Fibroblast of skin of left quadriceps (primary cell): ENCODE results near the gene MTMR3.

Experiments
- DNase-seq, 2 experiments: peaks; one replicate each; pipeline ENCODE4 v3.0.0-alpha.2; 2013; ENCODE audit warnings: low read depth in 2 of 2

The MTMR3 gene

DNA sequence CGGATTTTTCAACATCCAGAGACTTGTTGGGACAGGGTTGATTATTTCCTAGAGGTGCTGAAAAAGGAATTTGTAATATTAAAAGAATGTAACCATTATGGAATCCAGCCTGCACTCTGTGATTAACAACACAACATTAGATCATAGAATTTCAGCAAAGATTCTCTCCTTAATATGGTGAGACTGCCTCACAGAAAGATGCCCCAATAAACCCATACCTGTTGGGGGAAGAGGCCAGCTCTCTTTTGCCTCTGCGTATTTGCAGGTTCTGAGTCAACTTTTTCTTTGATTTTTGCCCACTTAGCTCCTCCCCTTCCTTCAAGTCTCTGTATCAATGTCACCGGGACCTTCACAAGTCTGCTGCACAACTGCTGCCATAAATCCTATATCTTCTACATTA, 12.4 kb upstream of the MTMR3 start:
- no peak for DNase-seq

GRCh38 chr22:29871684-29872083, 11.3 kb upstream of the MTMR3 start:
- no peak for DNase-seq

DNA sequence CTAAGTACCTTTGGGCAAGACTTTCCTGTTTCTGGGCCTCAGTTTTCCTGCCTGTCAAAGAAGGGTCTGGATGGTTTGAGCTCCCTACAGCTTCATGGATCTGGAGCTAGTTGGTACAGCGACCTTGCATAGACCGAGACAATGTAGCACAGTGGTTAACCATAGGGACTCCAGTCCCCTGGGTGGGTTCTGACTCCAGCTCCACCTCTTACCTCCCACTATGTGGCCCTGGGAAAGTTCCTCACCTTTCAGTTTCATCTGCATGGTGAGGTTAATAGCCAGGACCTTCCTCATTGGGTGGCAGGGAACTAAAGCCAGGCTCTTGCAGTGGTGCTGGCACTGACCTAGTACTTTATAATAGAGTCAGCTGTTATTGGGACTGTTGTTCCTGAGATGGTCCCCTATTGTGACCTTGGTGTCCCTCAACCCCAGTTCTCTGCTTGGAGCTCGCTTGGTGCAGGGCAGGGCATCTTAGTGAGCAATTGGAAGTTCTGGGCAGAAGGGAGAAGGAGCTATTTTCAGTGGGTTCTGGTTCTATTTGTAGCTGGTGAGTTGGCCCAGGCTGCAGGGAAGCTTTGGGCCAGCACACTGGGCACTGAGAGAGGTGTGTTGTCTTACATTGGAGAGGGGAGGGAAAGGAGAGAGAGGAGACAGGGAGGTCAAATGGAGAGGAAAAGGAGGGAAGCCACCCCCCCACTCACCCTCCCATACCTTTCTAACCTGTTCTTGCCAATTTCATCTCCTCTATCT, 10.7 kb upstream of the MTMR3 start:
- no peak for DNase-seq

GRCh38 chr22:29872989-29873388, 10.0 kb upstream of the MTMR3 start:
- DNase-seq = no peak

GRCh38 chr22:29873943-29874342, 9.0 kb upstream of the MTMR3 start:
- no peak for DNase-seq

GRCh38 chr22:29877620-29878019, 5.4 kb upstream of the MTMR3 start:
- DNase-seq = no peak

GRCh38 chr22:29879753-29880152, 3.2 kb upstream of the MTMR3 start:
- no peak for DNase-seq

- no peak for DNase-seq
These were observed 294 bp upstream of the MTMR3 start for GRCh38 chr22:29882716-29883044.

DNA sequence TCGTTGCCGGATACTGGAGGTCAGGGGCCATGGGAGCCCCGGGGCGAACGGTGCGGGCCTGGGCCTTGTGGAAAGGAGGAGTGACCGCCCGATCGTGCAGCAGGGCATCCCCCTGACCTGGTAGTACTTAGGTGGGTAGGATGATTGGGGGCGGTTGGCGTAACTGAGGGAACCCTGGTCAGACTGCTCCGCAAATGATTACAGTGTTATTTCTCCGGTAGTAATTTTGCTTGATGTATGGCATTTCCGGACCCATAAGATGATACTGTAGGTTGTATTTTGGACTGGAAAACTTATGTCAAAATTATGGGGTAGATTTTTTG, 762 bp downstream of the MTMR3 start:
- no peak for DNase-seq

GRCh38 chr22:29885610-29886009, 2.6 kb downstream of the MTMR3 start:
- no peak for DNase-seq

DNA sequence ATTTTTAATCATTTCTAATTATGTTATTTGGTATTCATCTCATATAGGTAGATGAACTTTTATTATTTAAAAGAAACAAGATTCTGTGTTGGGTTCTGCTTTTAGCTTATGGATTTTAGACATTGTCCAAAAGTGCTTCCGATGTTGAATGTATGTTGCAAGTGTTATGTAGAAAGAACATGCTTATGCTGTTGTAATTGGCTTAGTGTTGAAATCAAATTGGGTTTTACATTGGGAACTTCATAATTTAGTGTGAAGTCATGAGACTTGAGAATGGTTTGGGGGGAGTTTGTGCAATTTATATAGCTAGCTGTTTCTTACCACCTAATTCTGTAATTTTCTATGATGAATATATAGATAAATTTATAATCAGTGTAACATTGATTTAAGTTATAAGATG, 3.6 kb downstream of the MTMR3 start:
- DNase-seq = no peak

GRCh38 chr22:29887358-29887757, 4.4 kb downstream of the MTMR3 start:
- no peak for DNase-seq

DNA sequence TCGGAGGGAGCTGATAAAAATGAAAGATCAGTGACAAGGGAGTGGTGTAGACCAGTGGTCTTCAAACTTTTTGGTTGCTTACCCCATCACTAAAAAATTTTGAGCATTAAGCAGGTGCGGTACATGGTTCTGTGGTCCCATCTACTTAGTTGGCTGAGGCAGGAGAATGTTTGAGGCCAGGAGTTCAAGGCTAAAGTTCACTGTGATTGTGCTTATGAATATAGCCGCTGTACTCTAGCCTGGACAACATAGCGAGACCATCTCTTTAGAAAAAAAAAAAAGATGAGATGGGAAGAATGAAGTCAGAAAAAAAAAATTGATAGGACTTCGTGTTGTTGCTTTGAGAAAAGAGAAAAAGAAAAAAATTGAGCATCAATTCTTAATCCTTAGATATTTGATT, 7.8 kb downstream of the MTMR3 start:
- DNase-seq = no peak

- no peak for DNase-seq
These were observed 9.6 kb downstream of the MTMR3 start for GRCh38 chr22:29892315-29893156.

- no peak for DNase-seq
These were observed 18.4 kb downstream of the MTMR3 start for GRCh38 chr22:29901354-29901753.

GRCh38 chr22:29903371-29903770, 20.4 kb downstream of the MTMR3 start:
- DNase-seq = no peak

GRCh38 chr22:29904020-29904419, 21.0 kb downstream of the MTMR3 start:
- no peak for DNase-seq

GRCh38 chr22:29907753-29908515, 25.0 kb downstream of the MTMR3 start:
- DNase-seq = peak; percentile 91

- no peak for DNase-seq
These were observed 29.2 kb downstream of the MTMR3 start for GRCh38 chr22:29912141-29912540.

GRCh38 chr22:29912605-29913398, 29.8 kb downstream of the MTMR3 start:
- peak; percentile 87 to 90 for DNase-seq

GRCh38 chr22:29914165-29914564, 31.2 kb downstream of the MTMR3 start:
- DNase-seq = peak; percentile 50 to 60

GRCh38 chr22:29914991-29915533, 32.1 kb downstream of the MTMR3 start:
- peak; percentile 11 to 22 for DNase-seq
